OCI-LY3 (cell line): Measurements from ENCODE around the gene PPP1R12B.
"Not testable (repeated sequence)": the region's sequence is repeated elsewhere in the genome, so short reads cannot be mapped to it uniquely, and the experiment has no call there.

Experiments
- CTCF ChIP-seq: fragments of 200-600, 300-600 bp; sonication (generic); IDR thresholded peaks from 2 replicates; pipeline ENCODE4 v1.5.1; 2014; ENCODE audit warnings: antibody characterized with exemption, low read length, low read depth
- EZH2phosphoT487 ChIP-seq: fragments of 200-600 bp; shearing (Covaris generic); IDR thresholded peaks from 2 replicates; pipeline ENCODE4 v1.6.1; 2018; ENCODE audit warnings: antibody characterized with exemption, mixed run types, low read depth

- not testable (repeated sequence) for TF ChIP-seq CTCF, EZH2phosphoT487
Measured at GRCh38 chr1:202554619-202555018, 206.1 kb downstream of the PPP1R12B start.
